Measurements from ENCODE around the gene MS4A15.

MS4A15 gene

GRCh38 chr11:60725592-60725991 is 31.1 kb upstream of the MS4A15 start:
- Histone ChIP-seq H3K9me3 (ENCODE audit: control insufficient read depth in 2 of 2, low read length in 2 of 2) (no peaks in the 10 kb centered on the region), H3K36me3 (ENCODE audit: control insufficient read depth in 2 of 2, insufficient read depth in 2 of 2, low read length in 2 of 2) (no peaks in the 10 kb centered on the region), H3K9ac (ENCODE audit: low read length in 2 of 2) (no peak overlapping the region), H3K4me3 (ENCODE audit: low read length in 2 of 2) (no peak overlapping the region), H3K27ac (ENCODE audit: low read length) (no peak overlapping the region), H3K4me1 (ENCODE audit: control insufficient read depth, insufficient read depth, low read length) (no peaks in the 10 kb centered on the region), H3K27me3 (ENCODE audit: control insufficient read depth in 1 of 2, insufficient read depth in 2 of 2, low read length in 2 of 2) (no peaks in the 10 kb centered on the region)

GRCh38 chr11:60731586-60731985 is 25.1 kb upstream of the MS4A15 start:
- H3K9me3 ChIP-seq (ENCODE audit: control insufficient read depth in 2 of 2, low read length in 2 of 2): no peaks in the 10 kb centered on the region
- no peak overlapping the region for H3K27ac ChIP-seq (ENCODE audit: low read length)
- H3K4me3 ChIP-seq (ENCODE audit: low read length in 2 of 2): no peak overlapping the region
- no peaks in the 10 kb centered on the region for H3K36me3 ChIP-seq (ENCODE audit: control insufficient read depth in 2 of 2, insufficient read depth in 2 of 2, low read length in 2 of 2)
- no peaks in the 10 kb centered on the region for H3K27me3 ChIP-seq (ENCODE audit: control insufficient read depth in 1 of 2, insufficient read depth in 2 of 2, low read length in 2 of 2)
- H3K4me1 ChIP-seq (ENCODE audit: control insufficient read depth, insufficient read depth, low read length): no peaks in the 10 kb centered on the region
- H3K9ac ChIP-seq (ENCODE audit: low read length in 2 of 2): no peak overlapping the region

GRCh38 chr11:60734279-60734678 is 22.4 kb upstream of the MS4A15 start:
- no peaks in the 10 kb centered on the region for H3K27me3 ChIP-seq (ENCODE audit: control insufficient read depth in 1 of 2, insufficient read depth in 2 of 2, low read length in 2 of 2)
- H3K27ac ChIP-seq (ENCODE audit: low read length): no peak overlapping the region
- no peak overlapping the region for H3K9ac ChIP-seq (ENCODE audit: low read length in 2 of 2)
- no peaks in the 10 kb centered on the region for H3K4me1 ChIP-seq (ENCODE audit: control insufficient read depth, insufficient read depth, low read length)
- no peaks in the 10 kb centered on the region for H3K9me3 ChIP-seq (ENCODE audit: control insufficient read depth in 2 of 2, low read length in 2 of 2)
- no peak overlapping the region for H3K4me3 ChIP-seq (ENCODE audit: low read length in 2 of 2)
- no peaks in the 10 kb centered on the region for H3K36me3 ChIP-seq (ENCODE audit: control insufficient read depth in 2 of 2, insufficient read depth in 2 of 2, low read length in 2 of 2)

GRCh38 chr11:60739114-60739513 is 17.6 kb upstream of the MS4A15 start:
- H3K4me3 ChIP-seq (ENCODE audit: low read length in 2 of 2): no peak overlapping the region
- H3K9me3 ChIP-seq (ENCODE audit: control insufficient read depth in 2 of 2, low read length in 2 of 2): peaks cover 2 to 3% of the 10 kb centered on the region in 2 donors
- H3K9ac ChIP-seq (ENCODE audit: low read length in 2 of 2): no peak overlapping the region
- no peaks in the 10 kb centered on the region for H3K36me3 ChIP-seq (ENCODE audit: control insufficient read depth in 2 of 2, insufficient read depth in 2 of 2, low read length in 2 of 2)
- H3K27me3 ChIP-seq (ENCODE audit: control insufficient read depth in 1 of 2, insufficient read depth in 2 of 2, low read length in 2 of 2): no peaks in the 10 kb centered on the region
- no peaks in the 10 kb centered on the region for H3K4me1 ChIP-seq (ENCODE audit: control insufficient read depth, insufficient read depth, low read length)
- H3K27ac ChIP-seq (ENCODE audit: low read length): no peak overlapping the region

- no peaks in the 10 kb centered on the region for H3K27me3 ChIP-seq (ENCODE audit: control insufficient read depth in 1 of 2, insufficient read depth in 2 of 2, low read length in 2 of 2)
Measured at GRCh38 chr11:60740573-60740972, 16.1 kb upstream of the MS4A15 start.

DNA sequence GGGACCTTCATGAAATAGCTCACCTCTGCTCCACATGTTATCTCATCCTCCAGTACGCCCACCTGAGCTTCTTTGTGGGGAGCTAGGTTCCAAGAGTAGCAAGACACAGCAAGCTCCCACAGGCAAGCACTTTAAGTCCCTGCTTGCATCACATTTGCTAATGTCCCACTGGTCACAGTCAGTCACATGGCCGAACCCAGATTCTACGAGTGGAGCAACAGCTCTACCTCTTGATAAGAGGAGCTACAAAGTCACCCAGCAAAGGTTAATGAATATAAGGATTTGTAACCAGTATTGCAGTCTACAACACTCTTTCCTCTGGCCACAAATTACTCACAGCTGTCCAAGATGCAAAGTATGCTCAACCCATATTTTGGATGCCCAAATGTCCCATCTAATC is 15.2 kb upstream of the MS4A15 start:
- Histone ChIP-seq H3K27ac (ENCODE audit: low read length) (no peak overlapping the region), H3K4me1 (ENCODE audit: control insufficient read depth, insufficient read depth, low read length) (no peaks in the 10 kb centered on the region), H3K36me3 (ENCODE audit: control insufficient read depth in 2 of 2, insufficient read depth in 2 of 2, low read length in 2 of 2) (no peaks in the 10 kb centered on the region), H3K9me3 (ENCODE audit: control insufficient read depth in 2 of 2, low read length in 2 of 2) (peaks cover 2 to 3% of the 10 kb centered on the region in 2 donors), H3K27me3 (ENCODE audit: control insufficient read depth in 1 of 2, insufficient read depth in 2 of 2, low read length in 2 of 2) (no peaks in the 10 kb centered on the region), H3K9ac (ENCODE audit: low read length in 2 of 2) (no peak overlapping the region), H3K4me3 (ENCODE audit: low read length in 2 of 2) (no peak overlapping the region)

More at GRCh38 chr11:60740573-60740972, 16.1 kb upstream of the MS4A15 start:
- H3K9ac ChIP-seq (ENCODE audit: low read length in 2 of 2): no peak overlapping the region
- no peaks in the 10 kb centered on the region for H3K4me1 ChIP-seq (ENCODE audit: control insufficient read depth, insufficient read depth, low read length)
- no peak overlapping the region for H3K4me3 ChIP-seq (ENCODE audit: low read length in 2 of 2)
- H3K27ac ChIP-seq (ENCODE audit: low read length): no peak overlapping the region
- peaks cover 2 to 3% of the 10 kb centered on the region in 2 donors for H3K9me3 ChIP-seq (ENCODE audit: control insufficient read depth in 2 of 2, low read length in 2 of 2)
- no peaks in the 10 kb centered on the region for H3K36me3 ChIP-seq (ENCODE audit: control insufficient read depth in 2 of 2, insufficient read depth in 2 of 2, low read length in 2 of 2)

- Histone ChIP-seq H3K27ac (ENCODE audit: low read length) (no peak overlapping the region), H3K4me3 (ENCODE audit: low read length in 2 of 2) (no peak overlapping the region), H3K4me1 (ENCODE audit: control insufficient read depth, insufficient read depth, low read length) (no peaks in the 10 kb centered on the region), H3K27me3 (ENCODE audit: control insufficient read depth in 1 of 2, insufficient read depth in 2 of 2, low read length in 2 of 2) (no peaks in the 10 kb centered on the region), H3K9me3 (ENCODE audit: control insufficient read depth in 2 of 2, low read length in 2 of 2) (peaks cover 2 to 6% of the 10 kb centered on the region in 2 donors), H3K36me3 (ENCODE audit: control insufficient read depth in 2 of 2, insufficient read depth in 2 of 2, low read length in 2 of 2) (no peaks in the 10 kb centered on the region), H3K9ac (ENCODE audit: low read length in 2 of 2) (no peak overlapping the region)
Measured at GRCh38 chr11:60743058-60743457, 13.6 kb upstream of the MS4A15 start.

GRCh38 chr11:60744114-60744513 is 12.6 kb upstream of the MS4A15 start:
- Histone ChIP-seq H3K4me3 (ENCODE audit: low read length in 2 of 2) (no peak overlapping the region), H3K36me3 (ENCODE audit: control insufficient read depth in 2 of 2, insufficient read depth in 2 of 2, low read length in 2 of 2) (no peaks in the 10 kb centered on the region), H3K9ac (ENCODE audit: low read length in 2 of 2) (no peak overlapping the region), H3K27ac (ENCODE audit: low read length) (no peak overlapping the region), H3K27me3 (ENCODE audit: control insufficient read depth in 1 of 2, insufficient read depth in 2 of 2, low read length in 2 of 2) (peaks cover 0 to under 1% of the 10 kb centered on the region in 2 donors), H3K4me1 (ENCODE audit: control insufficient read depth, insufficient read depth, low read length) (no peaks in the 10 kb centered on the region), H3K9me3 (ENCODE audit: control insufficient read depth in 2 of 2, low read length in 2 of 2) (peaks cover 2 to 6% of the 10 kb centered on the region in 2 donors)

DNA sequence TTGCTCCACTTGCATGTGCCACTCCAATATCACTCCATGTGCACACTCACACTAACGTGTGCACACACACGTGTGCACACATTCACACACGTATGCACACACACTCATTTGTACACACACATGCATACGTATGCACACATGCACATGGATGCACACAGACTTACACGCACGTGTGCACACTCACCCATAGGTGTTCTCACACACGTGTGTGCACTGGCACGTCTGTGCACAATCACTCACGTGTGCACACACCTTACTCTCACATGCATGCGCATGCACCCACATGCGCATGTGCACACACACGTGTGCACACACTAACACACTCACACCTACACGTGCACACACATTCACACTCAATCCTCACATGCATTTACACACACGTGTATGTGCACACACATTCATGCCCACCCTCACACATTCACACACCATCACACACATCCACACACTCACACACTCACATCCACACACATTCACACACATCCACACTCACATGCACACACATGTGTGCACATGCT is 9.3 kb upstream of the MS4A15 start:
- Histone ChIP-seq H3K4me3 (ENCODE audit: low read length in 2 of 2) (no peak overlapping the region), H3K27ac (ENCODE audit: low read length) (no peak overlapping the region), H3K36me3 (ENCODE audit: control insufficient read depth in 2 of 2, insufficient read depth in 2 of 2, low read length in 2 of 2) (no peaks in the 10 kb centered on the region), H3K27me3 (ENCODE audit: control insufficient read depth in 1 of 2, insufficient read depth in 2 of 2, low read length in 2 of 2) (peaks cover 6% of the 10 kb centered on the region in 2 donors), H3K4me1 (ENCODE audit: control insufficient read depth, insufficient read depth, low read length) (no peaks in the 10 kb centered on the region), H3K9me3 (ENCODE audit: control insufficient read depth in 2 of 2, low read length in 2 of 2) (peaks cover 0 to 3% of the 10 kb centered on the region in 2 donors), H3K9ac (ENCODE audit: low read length in 2 of 2) (no peak overlapping the region)

DNA sequence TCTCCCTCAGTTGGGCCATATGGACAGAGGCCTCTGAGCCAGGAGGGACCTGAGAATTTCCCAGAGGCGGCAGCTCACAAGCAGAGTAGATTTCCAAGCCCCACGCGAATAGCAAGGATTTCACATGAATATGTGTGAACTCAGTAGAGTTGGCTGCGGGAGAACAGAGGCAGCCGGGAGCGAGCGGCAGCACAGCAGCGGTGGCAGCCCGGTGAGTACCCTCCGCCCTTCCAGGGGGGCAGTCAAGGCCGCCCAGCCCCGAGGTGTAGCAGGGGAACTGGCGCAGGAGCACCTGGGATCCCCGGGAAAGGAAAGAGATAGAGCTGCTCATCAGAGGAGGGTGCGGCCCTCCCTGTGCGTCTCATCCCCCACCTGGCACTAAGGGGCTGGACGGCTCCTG is 8.4 kb upstream of the MS4A15 start:
- Histone ChIP-seq H3K9me3 (ENCODE audit: control insufficient read depth in 2 of 2, low read length in 2 of 2) (peaks cover 0 to 3% of the 10 kb centered on the region in 2 donors), H3K9ac (ENCODE audit: low read length in 2 of 2) (no peak overlapping the region), H3K27me3 (ENCODE audit: control insufficient read depth in 1 of 2, insufficient read depth in 2 of 2, low read length in 2 of 2) (peaks cover 8 to 9% of the 10 kb centered on the region in 2 donors), H3K4me3 (ENCODE audit: low read length in 2 of 2) (no peak overlapping the region), H3K4me1 (ENCODE audit: control insufficient read depth, insufficient read depth, low read length) (no peaks in the 10 kb centered on the region), H3K27ac (ENCODE audit: low read length) (no peak overlapping the region), H3K36me3 (ENCODE audit: control insufficient read depth in 2 of 2, insufficient read depth in 2 of 2, low read length in 2 of 2) (no peaks in the 10 kb centered on the region)

DNA sequence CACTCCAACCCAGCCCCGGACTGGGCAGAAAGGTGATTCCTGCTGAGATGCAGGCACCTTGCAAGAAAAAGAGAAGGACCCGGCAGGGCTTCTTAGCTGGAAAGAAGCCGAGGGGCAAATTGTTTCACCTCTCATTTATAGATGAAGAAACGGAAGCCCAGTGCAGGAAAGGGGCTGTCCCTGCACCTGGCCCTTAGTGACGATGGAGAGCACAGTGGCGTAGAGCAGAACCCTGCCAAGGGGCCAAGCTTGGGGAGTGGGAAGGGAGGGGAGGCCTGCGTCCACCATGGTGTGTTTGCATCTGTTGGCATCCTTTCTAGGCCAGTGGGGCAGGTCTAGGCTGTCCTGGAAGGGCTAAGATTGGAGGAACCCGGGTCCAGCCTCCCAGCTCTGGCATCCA is 7.8 kb upstream of the MS4A15 start:
- Histone ChIP-seq H3K36me3 (ENCODE audit: control insufficient read depth in 2 of 2, insufficient read depth in 2 of 2, low read length in 2 of 2) (no peaks in the 10 kb centered on the region), H3K4me3 (ENCODE audit: low read length in 2 of 2) (no peak overlapping the region), H3K4me1 (ENCODE audit: control insufficient read depth, insufficient read depth, low read length) (no peaks in the 10 kb centered on the region), H3K27me3 (ENCODE audit: control insufficient read depth in 1 of 2, insufficient read depth in 2 of 2, low read length in 2 of 2) (peaks cover 9 to 10% of the 10 kb centered on the region in 2 donors), H3K27ac (ENCODE audit: low read length) (no peak overlapping the region), H3K9ac (ENCODE audit: low read length in 2 of 2) (no peak overlapping the region), H3K9me3 (ENCODE audit: control insufficient read depth in 2 of 2, low read length in 2 of 2) (peaks cover 0 to 3% of the 10 kb centered on the region in 2 donors)
